GM12874 (cell line): ENCODE results near the gene CACNG4.

ENCODE experiments used
- CTCF ChIP-seq: IDR thresholded peaks from 2 replicates; pipeline ENCODE4 v1.5.1; 2011; ENCODE audit warnings: low read depth, mild to moderate bottlenecking, control low read depth, low read length, moderate library complexity; ENCODE audit not compliant: insufficient read depth

CACNG4 gene

GRCh38 chr17:66995944-66996343, 31.4 kb downstream of the CACNG4 start:
- TF ChIP-seq CTCF: no peak

GRCh38 chr17:66996926-66997325, 32.4 kb downstream of the CACNG4 start:
- no peak for TF ChIP-seq CTCF

GRCh38 chr17:67003231-67003630, 38.7 kb downstream of the CACNG4 start:
- no peak for TF ChIP-seq CTCF

GRCh38 chr17:67004181-67004580, 39.7 kb downstream of the CACNG4 start:
- TF ChIP-seq CTCF: no peak

- no peak for TF ChIP-seq CTCF
These were observed 42.8 kb downstream of the CACNG4 start for GRCh38 chr17:67007266-67007665.

GRCh38 chr17:67008101-67008500, 43.6 kb downstream of the CACNG4 start:
- no peak for TF ChIP-seq CTCF

- TF ChIP-seq CTCF: no peak
These were observed 47.1 kb downstream of the CACNG4 start for GRCh38 chr17:67011527-67012175.
